ENCODE measurements around the gene ESRRA. TPM values are rescaled to one million over a fixed set of nuclear protein-coding genes. Genes with fewer than 3 reads are reported as not detected.

Gene ESRRA
- total RNA-seq, 1 experiment from 2014 or later: 53.4 TPM

- Mint-ChIP-seq H3K36me3 (ENCODE audit: insufficient read depth, unreplicated experiment) (peaks cover 74% of the 10 kb centered on the region), H3K4me1 (ENCODE audit: low read depth, unreplicated experiment) (peaks cover 20% of the 10 kb centered on the region), H3K27me3 (ENCODE audit: unreplicated experiment) (no peaks in the 10 kb centered on the region), H3K4me3 (ENCODE audit: low read depth, unreplicated experiment) (no peak overlapping the region), H3K27ac (ENCODE audit: unreplicated experiment) (no peak overlapping the region), H3K9me3 (ENCODE audit: low read depth, unreplicated experiment) (no peaks in the 10 kb centered on the region)
- CTCF ChIA-PET: interaction anchor here (1.3 kb wide), 1 partner anchor 10 kb away, joined by 3 read pairs; no protein-coding TSS in a partner anchor
- BruUV-seq (replicated peaks): no TSS peak
- DNase-seq: no peak
- intact Hi-C loops (cut with micrococcal nuclease; ENCODE audit: unreplicated experiment): no loop called here
- no peak for TF ChIP-seq CTCF (IDR thresholded peaks at IDR 0.05; ENCODE audit: unreplicated experiment)
Observed at GRCh38 chr11:64364911-64365310, 59.6 kb downstream of the ESRRA start.

Small RNAs within 50 kb of the gene (microRNA-seq; reads per million reads assigned to microRNA genes)
- not detected for gene MIR7155

Other genes starting within 250 kb of the ESRRA start
- 35.7 and 38.0 TPM in 2 replicates for gene MACROD1, start 139.4 kb upstream of the ESRRA start, total RNA-seq (2022)
- 344 and 391 TPM in 2 replicates for gene STIP1, start 119.4 kb upstream of the ESRRA start, total RNA-seq (2022)
- gene FERMT3, start 98.8 kb upstream of the ESRRA start, total RNA-seq (2022): 16.6 and 18.6 TPM in 2 replicates
- gene TRPT1, start 79.3 kb upstream of the ESRRA start, total RNA-seq (2022): 43.1 TPM in 2 replicates
- 58.7 and 63.6 TPM in 2 replicates for gene NUDT22, start 79.2 kb upstream of the ESRRA start, total RNA-seq (2022)
- gene DNAJC4, start 75.0 kb upstream of the ESRRA start, total RNA-seq (2022): 26.6 and 28.0 TPM in 2 replicates
- gene VEGFB, start 70.9 kb upstream of the ESRRA start, total RNA-seq (2022): 88.8 and 91.5 TPM in 2 replicates
- 87.4 and 91.3 TPM in 2 replicates for gene FKBP2, start 64.4 kb upstream of the ESRRA start, total RNA-seq (2022)
- 276 and 334 TPM in 2 replicates for gene PPP1R14B, start 58.6 kb upstream of the ESRRA start, total RNA-seq (2022)
- 35.9 and 39.5 TPM in 2 replicates for gene PLCB3, start 54.0 kb upstream of the ESRRA start, total RNA-seq (2022)
- 30.2 and 33.6 TPM in 2 replicates for gene BAD, start 20.9 kb upstream of the ESRRA start, total RNA-seq (2022)
- gene GPR137, start 19.7 kb upstream of the ESRRA start, total RNA-seq (2022): 33.3 and 37.0 TPM in 2 replicates
- gene KCNK4, start 14.2 kb upstream of the ESRRA start, total RNA-seq (2022): not detected in 2 replicates
- 0.85 TPM in 1 of 2 replicates, not detected in the other for gene CATSPERZ, start 5.2 kb upstream of the ESRRA start, total RNA-seq (2022)
- 197 and 211 TPM in 2 replicates for gene TRMT112, start 12.0 kb downstream of the ESRRA start, total RNA-seq (2022)
- 165 TPM in 2 replicates for gene PRDX5, start 12.6 kb downstream of the ESRRA start, total RNA-seq (2022)
- gene CCDC88B, start 34.7 kb downstream of the ESRRA start, total RNA-seq (2022): 7.6 and 8.2 TPM in 2 replicates
- gene RPS6KA4, start 53.6 kb downstream of the ESRRA start, total RNA-seq (2022): 46.0 and 56.5 TPM in 2 replicates